Smooth muscle cell (in vitro differentiated cells): ENCODE measurements around the gene CFAP70. TPM values are rescaled to one million over a fixed set of nuclear protein-coding genes. Genes with fewer than 3 reads are reported as not detected.
"Not testable (repeated sequence)": the region's sequence is repeated elsewhere in the genome, so short reads cannot be mapped to it uniquely, and the experiment has no call there.

ENCODE experiments used
- DNase-seq: peaks from one replicate; lab custom pipeline; 2025; ENCODE audit not compliant: unreplicated experiment; lab: John Stamatoyannopoulos, UW
- H2AFZ ChIP-seq: fragments of 200-600 bp; sonication (generic); 2 replicates; pipeline ENCODE4 v1.6.0; 2016; ENCODE audit warnings: antibody characterized with exemption, low read depth, mild to moderate bottlenecking
- H3F3A ChIP-seq: fragments of 200-600 bp; sonication (generic); 2 replicates; pipeline ENCODE4 v1.6.0; 2017; ENCODE audit warnings: antibody characterized with exemption, low read depth
- H3K27ac ChIP-seq: fragments of 200-600 bp; sonication (generic); 2 replicates; pipeline ENCODE4 v1.5.1; 2016; ENCODE audit warnings: low read depth, mild to moderate bottlenecking
- H3K27me3 ChIP-seq: fragments of 200-600 bp; sonication (generic); 2 replicates; pipeline ENCODE4 v1.6.1; 2016; ENCODE audit warnings: low read depth, mild to moderate bottlenecking
- H3K36me3 ChIP-seq: fragments of 200-600 bp; sonication (generic); 2 replicates; pipeline ENCODE4 v1.5.1; 2016; ENCODE audit warnings: low read depth
- H3K4me1 ChIP-seq: fragments of 200-600 bp; sonication (generic); 2 replicates; pipeline ENCODE4 v1.5.1; 2016; ENCODE audit warnings: low read depth
- H3K4me2 ChIP-seq: fragments of 200-600 bp; sonication (generic); 2 replicates; pipeline ENCODE4 v1.6.0; 2016; ENCODE audit warnings: mild to moderate bottlenecking
- H3K4me3 ChIP-seq: fragments of 200-600 bp; sonication (generic); 2 replicates; pipeline ENCODE4 v1.5.1; 2016; ENCODE audit warnings: mild to moderate bottlenecking
- H3K79me2 ChIP-seq: fragments of 200-600 bp; sonication (generic); 2 replicates; pipeline ENCODE4 v1.6.0; 2016; ENCODE audit warnings: low read depth, mild to moderate bottlenecking
- H3K9ac ChIP-seq: fragments of 200-600 bp; sonication (generic); 2 replicates; pipeline ENCODE4 v1.6.0; 2016; ENCODE audit warnings: low read depth
- H3K9me3 ChIP-seq: fragments of 200-600 bp; sonication (generic); replicated peaks from 2 replicates; pipeline ENCODE4 v1.5.1; 2016; ENCODE audit warnings: low read depth
- H4K20me1 ChIP-seq: fragments of 200-600 bp; sonication (generic); 2 replicates; pipeline ENCODE4 v1.6.0; 2016; ENCODE audit warnings: low read depth
- CTCF ChIP-seq: fragments of 200-600 bp; sonication (generic); IDR thresholded peaks from 2 replicates; pipeline ENCODE4 v1.5.1; 2017; ENCODE audit warnings: borderline replicate concordance, mild to moderate bottlenecking, antibody characterized with exemption; ENCODE audit not compliant: insufficient read depth, poor library complexity, severe bottlenecking
- WGBS: methylation state at CpG from one replicate; pipeline ENCODE4 v1.1.7; 2016; ENCODE audit warnings: low lambda C conversion rate; 5-methylcytosine and 5-hydroxymethylcytosine counted together
- polyA plus RNA-seq: library from polyadenylated mRNA; unstranded; fragments of >200 nt; fragmentation: Nextera tagmentation; extraction: Ambion mirVana; gene quantifications from 2 replicates; pipeline ENCODE4 v1.2.1, GENCODE V29; 2016
- total RNA-seq: library from RNA; depleted of rRNA; stranded (reverse); fragments of >200 nt; gene quantifications from 2 replicates; pipeline ENCODE4 v1.2.3, GENCODE V29; 2014

Gene CFAP70
- total and polyA plus RNA-seq, 2 experiments from 2014 or later = 0.08 to 0.22 TPM

GRCh38 chr10:73261362-73261995 lies 97.2 kb downstream of the CFAP70 start:
- DNase-seq = no peak
- no peak for TF ChIP-seq CTCF
- Histone ChIP-seq H3K4me3 (no peak overlapping the region), H3K36me3 (no peaks in the 10 kb centered on the region), H3K9me3 (no peaks in the 10 kb centered on the region), H3K4me1 (no peaks in the 10 kb centered on the region), H4K20me1 (no peaks in the 10 kb centered on the region), H3F3A (no peaks in the 10 kb centered on the region), H3K9ac (no peak overlapping the region), H2AFZ (no peak overlapping the region), H3K27me3 (no peaks in the 10 kb centered on the region), H3K4me2 (no peak overlapping the region), H3K79me2 (no peaks in the 10 kb centered on the region), H3K27ac (no peak overlapping the region)
- WGBS = 91% methylated on average over 9 of the region's 9 CpGs

- DNase-seq, H3K9me3 ChIP-seq, H4K20me1 ChIP-seq, H2AFZ ChIP-seq, H3K79me2 ChIP-seq, H3K27me3 ChIP-seq, H3K4me3 ChIP-seq, H3K9ac ChIP-seq, H3K36me3 ChIP-seq, H3K27ac ChIP-seq, H3K4me1 ChIP-seq, H3F3A ChIP-seq, H3K4me2 ChIP-seq: not testable (repeated sequence)
- 98% methylated on average over 10 of the region's 10 CpGs for WGBS
Measured at GRCh38 chr10:73258612-73259011, 100.1 kb downstream of the CFAP70 start.

GRCh38 chr10:73253225-73253555 lies 105.5 kb downstream of the CFAP70 start:
- DNase-seq = no peak
- Histone ChIP-seq H3K36me3 (no peaks in the 10 kb centered on the region), H3K4me2 (peak overlapping the region; percentile 97), H3K79me2 (peaks cover 40% of the 10 kb centered on the region), H4K20me1 (no peaks in the 10 kb centered on the region), H3K9me3 (no peaks in the 10 kb centered on the region), H2AFZ (peak overlapping the region; percentile 94), H3K4me1 (peaks cover 16% of the 10 kb centered on the region), H3K27ac (peak overlapping the region; percentile 92), H3K4me3 (peak overlapping the region; percentile 70), H3F3A (peaks cover 18% of the 10 kb centered on the region), H3K27me3 (no peaks in the 10 kb centered on the region), H3K9ac (peak overlapping the region; percentile 92)
- 3% methylated on average over 4 of the region's 4 CpGs for WGBS
- TF ChIP-seq CTCF = no peak

GRCh38 chr10:73252445-73253224 lies 106.0 kb downstream of the CFAP70 start, which contains the start of gene MRPS16:
Gene MRPS16 (minus strand): TSS chr10:73252644. CDS start chr10:73252482, 162 bp downstream.
- Histone ChIP-seq H3K4me1 (peaks cover 21% of the 10 kb centered on the region), H3K36me3 (no peaks in the 10 kb centered on the region), H3K4me2 (peak within 1 kb of the TSS; percentile 97), H3K27me3 (no peaks in the 10 kb centered on the region), H4K20me1 (no peaks in the 10 kb centered on the region), H3K9ac (peak within 1 kb of the TSS; percentile 92), H3K79me2 (peaks cover 40% of the 10 kb centered on the region), H3K27ac (peak within 1 kb of the TSS; percentile 92), H3K4me3 (peak within 1 kb of the TSS; percentile 70), H3F3A (peaks cover 22% of the 10 kb centered on the region), H3K9me3 (no peaks in the 10 kb centered on the region), H2AFZ (peak within 1 kb of the TSS; percentile 94)
- under 1% methylated on average over 44 of the region's 51 CpGs for WGBS
- DNase-seq = peak; percentile 92
- no peak for TF ChIP-seq CTCF
